Tibial nerve (tissue), 4 donors: Measurements from ENCODE around the gene GPN2.

ENCODE experiments used
- EP300 ChIP-seq, 2 donors: sonication (generic); formaldehyde crosslinking; IDR thresholded peaks; one replicate each; pipeline ENCODE4 v1.6.1; 2017; ENCODE audit warnings: antibody characterized with exemption in 2 of 2, mild to moderate bottlenecking in 1 of 2
- POLR2A ChIP-seq, 2 donors: fragments of 450-650 bp; IDR thresholded peaks; one replicate each; pipeline ENCODE4 v1.6.1; 2017; ENCODE audit warnings: antibody characterized with exemption in 2 of 2, mild to moderate bottlenecking in 2 of 2, moderate library complexity in 2 of 2
- TF ChIP-seq, protein P1 (sequence below), 5 experiments: fragments of 200-600 bp in 3 of 5; fragments of 450-650 bp in 2 of 5; sonication (generic) in 3 of 5; IDR thresholded peaks; one replicate each; pipeline ENCODE4 v1.5.1; 2016 to 2019; ENCODE audit warnings: antibody characterized with exemption in 5 of 5, mild to moderate bottlenecking in 3 of 5, moderate library complexity in 2 of 5

- TF ChIP-seq, protein P1, sequence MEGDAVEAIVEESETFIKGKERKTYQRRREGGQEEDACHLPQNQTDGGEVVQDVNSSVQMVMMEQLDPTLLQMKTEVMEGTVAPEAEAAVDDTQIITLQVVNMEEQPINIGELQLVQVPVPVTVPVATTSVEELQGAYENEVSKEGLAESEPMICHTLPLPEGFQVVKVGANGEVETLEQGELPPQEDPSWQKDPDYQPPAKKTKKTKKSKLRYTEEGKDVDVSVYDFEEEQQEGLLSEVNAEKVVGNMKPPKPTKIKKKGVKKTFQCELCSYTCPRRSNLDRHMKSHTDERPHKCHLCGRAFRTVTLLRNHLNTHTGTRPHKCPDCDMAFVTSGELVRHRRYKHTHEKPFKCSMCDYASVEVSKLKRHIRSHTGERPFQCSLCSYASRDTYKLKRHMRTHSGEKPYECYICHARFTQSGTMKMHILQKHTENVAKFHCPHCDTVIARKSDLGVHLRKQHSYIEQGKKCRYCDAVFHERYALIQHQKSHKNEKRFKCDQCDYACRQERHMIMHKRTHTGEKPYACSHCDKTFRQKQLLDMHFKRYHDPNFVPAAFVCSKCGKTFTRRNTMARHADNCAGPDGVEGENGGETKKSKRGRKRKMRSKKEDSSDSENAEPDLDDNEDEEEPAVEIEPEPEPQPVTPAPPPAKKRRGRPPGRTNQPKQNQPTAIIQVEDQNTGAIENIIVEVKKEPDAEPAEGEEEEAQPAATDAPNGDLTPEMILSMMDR (IDR thresholded peaks at IDR 0.05): no peak
- no peak for TF ChIP-seq POLR2A (IDR thresholded peaks at IDR 0.05)
- TF ChIP-seq EP300 (IDR thresholded peaks at IDR 0.05): no peak
These were observed 28.8 kb downstream of the GPN2 start for GRCh38 chr1:26861286-26861701.
